ENCODE results near the gene VAV2. TPM values are rescaled to one million over a fixed set of nuclear protein-coding genes. Genes with fewer than 3 reads are reported as not detected.

The VAV2 gene
- total RNA-seq, 1 experiment from 2014 or later, result 9.7 TPM

GRCh38 chr9:133939845-133940244 is 52.3 kb downstream of the VAV2 start:
- Histone ChIP-seq H3K79me2 (ENCODE audit: low read length) (peaks cover 30% of the 10 kb centered on the region), H3K27ac (ENCODE audit: low read length) (no peak overlapping the region)
- intact Hi-C loops (cut with micrococcal nuclease), result no loop called here

DNA sequence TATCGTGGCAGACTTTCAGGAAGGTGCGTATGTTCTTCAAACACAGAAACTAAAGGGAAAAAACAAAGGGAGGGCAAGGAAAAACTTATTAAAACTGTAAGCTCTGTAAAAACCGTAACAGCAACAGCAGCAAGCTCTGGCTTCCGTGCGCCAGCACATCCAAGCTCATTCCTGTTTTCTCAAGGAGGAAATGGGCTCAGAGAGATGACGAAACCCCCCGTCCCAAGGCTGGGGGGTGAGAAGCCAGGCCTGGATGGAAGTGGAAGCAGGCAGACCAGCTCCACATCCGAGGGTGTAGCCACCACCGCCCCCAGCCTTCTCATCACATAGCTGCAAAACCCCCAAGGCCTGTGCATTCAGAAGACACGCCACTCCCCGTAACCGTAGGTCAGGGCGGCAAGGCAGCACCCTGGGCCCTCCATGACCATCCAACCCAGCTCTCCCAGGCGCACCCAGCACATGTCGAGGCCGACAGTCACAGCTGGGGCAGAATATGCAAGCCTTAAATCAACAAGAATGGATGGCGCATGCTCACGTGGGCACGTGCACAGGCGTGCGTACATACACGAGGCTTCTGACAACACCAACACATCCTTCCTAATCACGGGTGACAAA is 52.8 kb downstream of the VAV2 start:
- Histone ChIP-seq H3K4me1 (ENCODE audit: insufficient read depth, low read length) (peaks cover 2% of the 10 kb centered on the region), H3K4me3 (ENCODE audit: low read length) (no peak overlapping the region), H3K36me3 (ENCODE audit: low read depth, low read length) (no peaks in the 10 kb centered on the region), H3K79me2 (ENCODE audit: low read length) (peaks cover 27% of the 10 kb centered on the region), H3K27me3 (ENCODE audit: low read length) (no peaks in the 10 kb centered on the region), H3K9me2 (replicated peaks; ENCODE audit: low read length) (no peaks in the 10 kb centered on the region), H2AFZ (ENCODE audit: low read length) (no peak overlapping the region), H3F3A (ENCODE audit: low read length, unreplicated experiment) (no peaks in the 10 kb centered on the region), H3K4me2 (ENCODE audit: low read length) (no peak overlapping the region), H4K20me1 (ENCODE audit: low read length) (no peaks in the 10 kb centered on the region), H3K9ac (ENCODE audit: low read length) (no peak overlapping the region), H3K9me3 (ENCODE audit: low read length) (no peaks in the 10 kb centered on the region), H3K27ac (ENCODE audit: low read length) (no peak overlapping the region)
- DNase-seq, result no peak
- CTCF ChIA-PET, result no interaction called here
- no TSS peak for BruUV-seq (replicated peaks)
- intact Hi-C loops (cut with micrococcal nuclease), result no loop called here
- ATAC-seq, result no peak
- POLR2A ChIA-PET (ENCODE audit: unreplicated experiment), result no interaction called here
- no peak for TF ChIP-seq EZH2phosphoT487 (IDR thresholded peaks at IDR 0.05; ENCODE audit: borderline replicate concordance, low read length)
- TF ChIP-seq, protein P1, sequence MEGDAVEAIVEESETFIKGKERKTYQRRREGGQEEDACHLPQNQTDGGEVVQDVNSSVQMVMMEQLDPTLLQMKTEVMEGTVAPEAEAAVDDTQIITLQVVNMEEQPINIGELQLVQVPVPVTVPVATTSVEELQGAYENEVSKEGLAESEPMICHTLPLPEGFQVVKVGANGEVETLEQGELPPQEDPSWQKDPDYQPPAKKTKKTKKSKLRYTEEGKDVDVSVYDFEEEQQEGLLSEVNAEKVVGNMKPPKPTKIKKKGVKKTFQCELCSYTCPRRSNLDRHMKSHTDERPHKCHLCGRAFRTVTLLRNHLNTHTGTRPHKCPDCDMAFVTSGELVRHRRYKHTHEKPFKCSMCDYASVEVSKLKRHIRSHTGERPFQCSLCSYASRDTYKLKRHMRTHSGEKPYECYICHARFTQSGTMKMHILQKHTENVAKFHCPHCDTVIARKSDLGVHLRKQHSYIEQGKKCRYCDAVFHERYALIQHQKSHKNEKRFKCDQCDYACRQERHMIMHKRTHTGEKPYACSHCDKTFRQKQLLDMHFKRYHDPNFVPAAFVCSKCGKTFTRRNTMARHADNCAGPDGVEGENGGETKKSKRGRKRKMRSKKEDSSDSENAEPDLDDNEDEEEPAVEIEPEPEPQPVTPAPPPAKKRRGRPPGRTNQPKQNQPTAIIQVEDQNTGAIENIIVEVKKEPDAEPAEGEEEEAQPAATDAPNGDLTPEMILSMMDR (conservative IDR thresholded peaks at IDR 0.05; ENCODE audit: low read depth, low read length), result no peak
- TF ChIP-seq EZH2 (IDR thresholded peaks at IDR 0.05; ENCODE audit: low read length, unreplicated experiment), result no peak

More at GRCh38 chr9:133939845-133940244, 52.3 kb downstream of the VAV2 start:
- Histone ChIP-seq H3K9ac (ENCODE audit: low read length) (no peak overlapping the region), H3K9me3 (ENCODE audit: low read length) (no peaks in the 10 kb centered on the region), H3K4me2 (ENCODE audit: low read length) (no peak overlapping the region), H2AFZ (ENCODE audit: low read length) (no peak overlapping the region), H3K9me2 (replicated peaks; ENCODE audit: low read length) (no peaks in the 10 kb centered on the region), H3K4me1 (ENCODE audit: insufficient read depth, low read length) (peaks cover 7% of the 10 kb centered on the region), H3K36me3 (ENCODE audit: low read depth, low read length) (no peaks in the 10 kb centered on the region), H4K20me1 (ENCODE audit: low read length) (no peaks in the 10 kb centered on the region), H3K4me3 (ENCODE audit: low read length) (no peak overlapping the region), H3K27me3 (ENCODE audit: low read length) (no peaks in the 10 kb centered on the region), H3F3A (ENCODE audit: low read length, unreplicated experiment) (no peaks in the 10 kb centered on the region)
- ChIA-PET POLR2A (ENCODE audit: unreplicated experiment) (no interaction called here), CTCF (no interaction called here)
- ATAC-seq, result no peak
- TF ChIP-seq EZH2phosphoT487 (IDR thresholded peaks at IDR 0.05; ENCODE audit: borderline replicate concordance, low read length) (no peak), EZH2 (IDR thresholded peaks at IDR 0.05; ENCODE audit: low read length, unreplicated experiment) (no peak)
- no TSS peak for BruUV-seq (replicated peaks)
- DNase-seq, result no peak

GRCh38 chr9:133938753-133939152 is 53.4 kb downstream of the VAV2 start:
- H3K79me2 ChIP-seq (ENCODE audit: low read length), result peaks cover 22% of the 10 kb centered on the region
- ChIA-PET POLR2A (ENCODE audit: unreplicated experiment) (no interaction called here), CTCF (no interaction called here)
- no peak overlapping the region for H2AFZ ChIP-seq (ENCODE audit: low read length)
- no peaks in the 10 kb centered on the region for H3F3A ChIP-seq (ENCODE audit: low read length, unreplicated experiment)
- no peak overlapping the region for H3K4me2 ChIP-seq (ENCODE audit: low read length)
- intact Hi-C loops (cut with micrococcal nuclease), result no loop called here
- no peak for DNase-seq
- H3K9me3 ChIP-seq (ENCODE audit: low read length), result no peaks in the 10 kb centered on the region
- no peaks in the 10 kb centered on the region for H3K9me2 ChIP-seq (replicated peaks; ENCODE audit: low read length)
- H3K27ac ChIP-seq (ENCODE audit: low read length), result no peak overlapping the region
- H3K9ac ChIP-seq (ENCODE audit: low read length), result no peak overlapping the region
- no peaks in the 10 kb centered on the region for H3K27me3 ChIP-seq (ENCODE audit: low read length)
- H4K20me1 ChIP-seq (ENCODE audit: low read length), result no peaks in the 10 kb centered on the region
- no peak for ATAC-seq
- BruUV-seq (replicated peaks), result no TSS peak
- no peaks in the 10 kb centered on the region for H3K4me1 ChIP-seq (ENCODE audit: insufficient read depth, low read length)
- no peak for TF ChIP-seq EZH2phosphoT487 (IDR thresholded peaks at IDR 0.05; ENCODE audit: borderline replicate concordance, low read length)
- no peak for TF ChIP-seq EZH2 (IDR thresholded peaks at IDR 0.05; ENCODE audit: low read length, unreplicated experiment)
- no peak overlapping the region for H3K4me3 ChIP-seq (ENCODE audit: low read length)
- no peaks in the 10 kb centered on the region for H3K36me3 ChIP-seq (ENCODE audit: low read depth, low read length)
